ENCODE measurements around the gene NIT2.
"Not testable (repeated sequence)": the region's sequence is repeated elsewhere in the genome, so short reads cannot be mapped to it uniquely, and the experiment has no call there.

Gene NIT2

DNA sequence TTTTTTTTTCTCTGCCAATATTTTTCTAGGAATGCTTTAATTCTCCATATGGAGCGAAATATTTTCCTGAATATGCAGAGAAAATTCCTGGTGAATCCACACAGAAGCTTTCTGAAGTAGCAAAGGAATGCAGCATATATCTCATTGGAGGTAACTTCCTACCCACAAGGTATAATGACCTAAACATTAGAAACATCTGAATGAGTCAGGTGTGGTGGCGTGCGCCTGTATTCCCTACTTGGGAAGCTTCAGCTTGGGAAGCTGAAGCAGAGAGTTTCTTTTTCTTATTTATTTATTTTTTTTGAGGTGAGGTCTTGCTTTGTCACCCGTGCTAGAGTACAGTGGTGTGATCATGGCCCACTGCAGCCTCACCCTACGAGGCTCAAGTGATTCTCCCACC lies 5.2 kb downstream of the NIT2 start:
- DNase-seq, result no peak

DNA sequence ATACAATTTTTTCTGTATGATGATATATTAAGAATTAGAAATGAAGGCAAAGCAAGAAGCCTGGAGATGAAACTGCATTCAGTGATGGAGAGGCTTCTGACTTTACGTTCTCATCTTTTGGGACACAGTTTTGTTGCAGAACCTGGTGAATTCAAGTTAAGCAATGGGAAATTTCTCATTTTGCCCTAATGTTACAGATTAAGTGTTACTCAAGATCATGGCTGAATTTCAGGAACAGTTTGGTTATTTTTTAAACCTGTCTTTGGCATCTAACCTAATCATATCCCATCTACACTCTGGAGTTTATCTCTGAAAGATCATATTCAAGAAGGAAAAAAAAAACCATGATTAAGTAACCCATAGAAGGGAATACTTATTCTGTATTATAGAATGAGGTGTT lies 6.0 kb downstream of the NIT2 start:
- no peak for DNase-seq

DNA sequence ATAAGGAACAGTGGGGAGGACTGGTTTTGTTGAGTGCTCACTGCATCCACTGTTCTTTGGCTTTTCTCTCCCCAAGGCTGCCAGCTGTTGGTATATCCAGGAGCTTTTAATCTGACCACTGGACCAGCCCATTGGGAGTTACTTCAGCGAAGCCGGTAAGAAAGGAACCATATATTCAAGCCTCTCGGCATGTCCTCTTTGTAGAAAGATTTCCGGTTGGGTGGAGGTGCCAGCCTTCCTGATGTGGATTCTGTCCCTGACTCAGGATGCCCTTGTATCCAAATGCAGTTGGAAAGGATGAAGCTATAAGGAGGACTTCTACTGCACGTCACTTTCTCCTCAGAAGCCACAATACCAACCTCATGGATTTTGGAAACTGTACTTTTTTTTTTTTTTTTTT lies 14.2 kb downstream of the NIT2 start:
- no peak for DNase-seq

- not testable (repeated sequence) for DNase-seq
Observed at GRCh38 chr3:100351770-100352169, 17.2 kb downstream of the NIT2 start.

DNA sequence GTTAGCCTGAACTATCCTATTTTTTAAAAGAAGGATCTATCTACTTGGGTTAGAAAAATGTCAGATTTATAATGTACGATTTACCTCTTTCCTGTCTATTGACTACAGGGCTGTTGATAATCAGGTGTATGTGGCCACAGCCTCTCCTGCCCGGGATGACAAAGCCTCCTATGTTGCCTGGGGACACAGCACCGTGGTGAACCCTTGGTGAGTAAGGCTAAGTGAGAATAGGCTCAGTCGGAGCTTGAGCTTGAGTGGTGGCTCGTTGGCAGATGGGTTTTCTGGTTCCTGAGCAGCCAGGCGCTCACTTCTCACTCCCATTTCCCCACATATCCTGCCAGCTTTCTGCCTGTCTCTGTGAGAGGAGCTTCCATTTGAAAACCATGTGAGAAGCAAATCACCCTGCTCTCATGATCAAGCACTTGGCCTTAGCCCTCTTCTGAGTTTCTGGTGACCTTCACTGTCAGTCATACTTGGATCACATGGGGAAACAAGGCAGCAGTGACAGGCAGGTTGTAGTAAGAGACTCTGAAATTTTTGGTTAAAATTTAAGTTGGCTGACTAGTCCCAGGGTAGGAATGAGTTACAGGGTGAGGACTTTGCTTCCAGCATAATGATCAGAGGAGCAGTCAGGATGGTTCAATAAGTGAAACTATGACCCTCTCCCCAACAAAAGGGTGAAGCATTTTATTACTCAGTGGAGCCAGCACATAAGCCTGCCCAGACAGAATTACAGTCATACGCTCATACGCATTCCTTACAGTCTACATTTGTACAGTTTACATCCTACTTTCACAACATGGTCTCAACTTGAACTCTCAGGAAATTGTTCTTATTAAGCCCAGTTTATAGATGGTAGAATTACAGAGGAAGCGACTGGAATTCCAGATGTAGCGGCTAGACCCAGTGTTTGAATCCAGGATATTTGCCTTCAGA lies 18.0 kb downstream of the NIT2 start:
- no peak for DNase-seq

DNA sequence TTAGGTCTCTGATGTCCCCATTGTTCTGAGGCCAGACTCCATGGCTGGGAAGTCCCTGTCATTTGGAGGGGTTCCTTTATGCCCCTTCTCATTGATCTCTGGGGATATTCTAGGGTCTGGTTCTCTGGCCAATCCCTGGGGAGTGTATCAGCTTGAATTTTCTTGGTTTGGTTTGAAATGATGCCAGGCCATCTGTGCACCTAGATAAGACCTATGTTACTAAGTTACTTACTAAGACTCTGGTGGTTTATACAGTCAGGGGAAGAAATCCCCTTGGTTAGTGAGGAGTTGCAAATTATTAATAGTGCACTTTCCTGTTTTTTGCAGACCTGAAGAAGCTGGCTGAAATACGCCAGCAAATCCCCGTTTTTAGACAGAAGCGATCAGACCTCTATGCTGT lies 20.3 kb downstream of the NIT2 start:
- DNase-seq, result no peak

GRCh38 chr3:100358413-100358812 lies 23.9 kb downstream of the NIT2 start:
- no peak for DNase-seq

- DNase-seq, result no peak
Observed at GRCh38 chr3:100359035-100359434, 24.5 kb downstream of the NIT2 start.

- DNase-seq, result no peak
Observed at GRCh38 chr3:100360757-100361496, 26.4 kb downstream of the NIT2 start.

DNA sequence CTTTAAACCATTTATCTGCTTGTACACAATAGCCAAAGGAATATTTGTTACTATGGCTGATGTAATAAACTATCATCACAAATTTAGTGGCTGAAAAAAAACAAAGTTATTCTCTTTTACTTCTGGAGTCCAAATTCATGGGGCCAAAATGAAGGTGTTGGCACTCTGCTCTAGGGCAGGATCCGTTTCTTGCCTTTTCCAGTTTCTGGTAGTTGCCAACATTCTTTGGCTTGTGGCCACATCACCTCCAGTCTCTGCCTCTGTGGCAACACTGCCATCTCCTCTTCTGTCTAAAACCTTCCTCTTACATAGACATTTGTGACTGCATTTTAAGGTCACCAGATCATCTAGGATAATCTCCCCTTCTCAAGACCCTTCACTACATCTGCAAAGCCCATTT lies 27.3 kb downstream of the NIT2 start:
- no peak for DNase-seq

- DNase-seq, result no peak
Observed at GRCh38 chr3:100364421-100364820, 29.9 kb downstream of the NIT2 start.

GRCh38 chr3:100366424-100366823 lies 31.9 kb downstream of the NIT2 start:
- no peak for DNase-seq

GRCh38 chr3:100368441-100368840 lies 33.9 kb downstream of the NIT2 start:
- no peak for DNase-seq

- DNase-seq, result no peak
Observed at GRCh38 chr3:100370756-100371155, 36.2 kb downstream of the NIT2 start.

- DNase-seq, result no peak
Observed at GRCh38 chr3:100374521-100374920, 40.0 kb downstream of the NIT2 start.

- no peak for DNase-seq
Observed at GRCh38 chr3:100376301-100376700, 41.7 kb downstream of the NIT2 start.

DNA sequence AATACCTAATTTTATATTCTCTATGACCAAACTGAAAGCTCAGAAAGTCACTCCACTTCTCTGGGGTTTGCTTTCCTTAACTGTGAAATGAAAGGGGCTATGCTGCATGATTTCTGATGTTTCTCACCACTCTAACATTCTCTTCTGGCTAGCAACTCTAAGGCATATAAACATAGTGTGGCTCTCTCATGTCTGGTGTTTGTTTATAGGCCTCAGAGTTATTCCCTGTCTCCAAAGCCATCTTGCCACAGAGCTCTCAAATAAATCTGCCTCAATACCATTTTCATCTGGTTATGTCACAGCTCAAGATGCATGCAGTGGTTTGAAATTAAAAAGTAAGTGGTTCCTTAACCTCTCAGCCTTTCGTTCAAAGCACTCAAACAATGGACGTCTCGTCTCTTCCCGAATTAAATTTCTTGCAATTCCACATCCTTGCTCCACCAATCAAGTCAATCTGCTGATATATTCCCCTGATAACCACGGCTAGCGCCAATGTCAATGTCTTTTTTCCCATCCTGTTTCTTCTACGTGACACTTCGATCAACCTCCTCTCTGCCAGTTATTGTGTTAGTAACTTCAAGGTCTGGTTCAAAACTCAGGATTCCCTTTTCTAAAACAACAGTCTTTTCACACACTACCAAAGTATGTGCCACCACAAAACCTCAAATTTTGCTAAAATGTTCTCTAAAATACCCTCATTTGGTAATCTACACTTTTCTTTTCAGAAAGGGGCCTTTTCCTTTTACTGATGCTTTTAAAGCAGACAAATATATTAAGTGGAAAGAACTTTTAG lies 50.4 kb downstream of the NIT2 start:
- DNase-seq, result no peak

DNA sequence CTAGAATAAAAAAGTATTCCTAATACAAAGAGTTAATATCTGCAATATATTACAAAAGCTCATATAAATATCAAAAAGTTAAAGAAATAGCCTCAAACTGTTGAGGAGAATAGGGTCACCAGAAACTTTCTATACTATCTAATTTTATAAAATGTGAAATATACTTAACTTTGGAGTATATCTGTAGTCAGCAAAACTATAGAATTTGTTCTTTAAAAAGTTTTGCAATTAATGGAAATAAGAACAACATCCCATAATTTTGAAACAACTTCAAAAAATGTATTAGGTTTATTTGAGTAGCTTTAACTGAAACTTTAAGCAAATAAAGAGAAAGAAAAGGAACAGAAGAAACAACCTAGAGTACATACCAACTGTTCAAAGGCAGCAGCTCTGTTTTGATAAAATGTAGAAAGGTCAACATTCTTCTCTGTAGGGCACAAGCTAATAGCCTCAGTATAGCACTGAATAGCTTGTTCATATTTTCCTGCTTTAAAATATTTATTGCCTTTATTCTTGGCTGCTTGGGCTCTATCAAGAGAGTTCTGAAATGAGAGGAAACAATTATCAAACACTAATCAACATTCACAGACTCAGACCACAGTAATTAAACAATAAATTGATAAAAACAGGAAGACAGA lies 52.0 kb downstream of the NIT2 start:
- no peak for DNase-seq

- DNase-seq, result no peak
Observed at GRCh38 chr3:100389025-100389424, 54.5 kb downstream of the NIT2 start.

DNA sequence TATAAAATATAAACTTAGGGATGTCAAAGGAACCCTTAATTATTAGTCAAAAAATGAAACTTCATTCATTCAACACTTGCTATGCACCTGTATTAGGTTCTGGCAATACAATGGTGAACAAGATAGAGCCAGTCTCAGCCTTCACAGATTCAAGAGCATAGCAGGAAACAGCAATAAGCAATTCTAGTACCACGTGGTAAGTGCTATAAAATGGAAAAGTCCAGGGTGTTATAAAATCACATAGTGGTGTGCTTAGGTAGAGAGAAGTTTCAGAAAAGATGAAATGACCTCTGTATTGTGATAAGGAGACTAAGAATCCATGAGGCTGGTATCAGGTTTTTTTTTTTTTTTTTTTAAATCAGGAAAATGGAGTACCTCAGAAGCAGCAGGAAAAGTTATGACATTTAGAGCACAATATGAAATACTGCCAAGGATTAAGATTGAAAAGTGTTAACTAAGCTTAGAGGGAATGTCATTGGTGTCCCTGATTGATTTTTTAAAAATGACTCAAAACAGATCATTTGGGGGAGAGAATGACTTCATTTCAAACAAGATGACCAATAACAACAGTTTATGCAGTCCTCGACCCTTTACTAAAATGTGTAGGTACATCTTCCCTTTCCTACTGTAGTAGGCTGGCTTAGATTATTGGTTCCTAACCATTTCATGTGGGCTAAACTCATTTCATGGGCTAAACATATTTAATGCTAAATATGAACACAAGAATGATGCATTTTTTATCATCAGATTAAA lies 61.3 kb downstream of the NIT2 start:
- DNase-seq, result no peak

- no peak for DNase-seq
Observed at GRCh38 chr3:100396967-100397366, 62.4 kb downstream of the NIT2 start.
